ENCODE results near the gene LCN6. TPM values are rescaled to one million over a fixed set of nuclear protein-coding genes. Genes with fewer than 3 reads are reported as not detected.
A peak's percentile ranks its signal among the peaks of the same experiment; 100 is the strongest.

Gene LCN6
- polyA plus RNA-seq, 3 donors: not detected

DNA sequence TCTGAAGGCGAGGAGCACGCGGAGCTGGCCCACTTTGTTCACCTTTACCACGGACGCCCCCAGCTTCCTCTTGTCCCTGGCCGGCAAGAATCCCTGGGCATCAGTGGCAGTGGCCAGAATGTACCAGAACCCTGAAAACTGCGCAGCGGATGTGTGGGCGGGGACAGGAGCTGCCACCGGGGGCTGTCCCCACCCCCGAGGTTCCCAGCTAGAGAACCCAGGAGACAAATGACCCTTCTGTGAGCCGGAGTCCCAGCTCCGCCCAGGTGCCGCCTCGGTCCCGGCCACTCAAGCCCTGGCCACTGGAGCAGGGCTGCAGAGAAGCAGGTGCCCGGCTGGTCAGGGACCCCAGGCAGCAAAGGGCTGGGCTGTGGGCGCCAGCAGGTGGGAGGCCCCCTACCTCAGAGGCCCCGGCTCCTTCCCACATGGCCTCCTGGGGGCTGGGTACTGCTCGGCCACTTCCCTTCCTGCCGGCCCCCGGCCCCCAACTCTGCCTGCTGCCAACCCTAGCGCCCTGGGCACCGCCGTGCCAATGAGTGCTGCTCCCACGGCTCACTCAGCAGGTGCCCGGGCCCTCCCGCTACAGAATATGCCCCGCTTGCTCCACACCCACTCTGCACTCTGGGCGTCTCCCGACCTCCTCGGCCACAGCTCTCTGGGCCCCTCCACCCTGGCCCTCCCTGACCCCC lies 6.3 kb downstream of the LCN6 start:
- Histone ChIP-seq H3K4me1 (ENCODE audit: control insufficient read depth in 1 of 2, insufficient read depth in 2 of 2, low read length in 2 of 2) (no peaks in the 10 kb centered on the region), H4K20me1 (ENCODE audit: insufficient read depth, low read length) (no peaks in the 10 kb centered on the region), H3K79me2 (ENCODE audit: insufficient read depth, low read length) (no peaks in the 10 kb centered on the region), H3K4me2 (replicated peaks; ENCODE audit: extremely low read depth, low read length, poor library complexity, severe bottlenecking) (no peak overlapping the region), H3K27me3 (ENCODE audit: control insufficient read depth in 2 of 2, insufficient read depth in 2 of 2, low read length in 2 of 2) (peaks cover 5 to 24% of the 10 kb centered on the region in 2 donors), H3K4me3 (replicated peaks in 1 of 3; ENCODE audit: low read depth in 2 of 3, low read length in 3 of 3) (no peak overlapping the region), H3K9ac (ENCODE audit: insufficient read depth, low read length, poor library complexity, severe bottlenecking) (no peak overlapping the region), H2AFZ (ENCODE audit: insufficient read depth, low read depth, low read length, poor library complexity, severe bottlenecking) (no peak overlapping the region), H3K36me3 (replicated peaks in 1 of 2; ENCODE audit: control insufficient read depth in 1 of 2, insufficient read depth in 2 of 2, low read length in 2 of 2) (no peaks in the 10 kb centered on the region), H3K27ac (ENCODE audit: low read depth in 1 of 2, low read length in 2 of 2) (no peak overlapping the region), H3K9me3 (replicated peaks in 1 of 2; ENCODE audit: control insufficient read depth in 1 of 2, insufficient read depth in 1 of 2, low read length in 2 of 2) (no peaks in the 10 kb centered on the region)
- H3K4me3 Mint-ChIP-seq: peak overlapping the region in 1 of 2 donors; percentile 30
- no peak overlapping the region for H3K27ac Mint-ChIP-seq
- DNase-seq: no peak
- H3K27me3 Mint-ChIP-seq (ENCODE audit: low read depth in 3 of 3): peaks cover 16 to 47% (median 36%) of the 10 kb centered on the region in 3 donors
- no peak for TF ChIP-seq CTCF (IDR thresholded peaks at IDR 0.05)
- peaks cover 0 to 2% (median 0%) of the 10 kb centered on the region in 7 donors for H3K9me3 Mint-ChIP-seq
- no peaks in the 10 kb centered on the region for H3K36me3 Mint-ChIP-seq
- H3K4me1 Mint-ChIP-seq: no peaks in the 10 kb centered on the region
- intact Hi-C loops (cut with micrococcal nuclease): no loop called here
- 14% methylated on average over 29 of the region's 32 CpGs for WGBS (ENCODE audit: insufficient coverage)

- WGBS (ENCODE audit: insufficient coverage): 39% methylated on average over 22 of the region's 37 CpGs
- Histone ChIP-seq H3K9me3 (replicated peaks in 1 of 2; ENCODE audit: control insufficient read depth in 1 of 2, insufficient read depth in 1 of 2, low read length in 2 of 2) (no peaks in the 10 kb centered on the region), H3K4me3 (replicated peaks in 1 of 3; ENCODE audit: low read depth in 2 of 3, low read length in 3 of 3) (no peak overlapping the region), H3K36me3 (replicated peaks in 1 of 2; ENCODE audit: control insufficient read depth in 1 of 2, insufficient read depth in 2 of 2, low read length in 2 of 2) (no peaks in the 10 kb centered on the region), H3K27ac (ENCODE audit: low read depth in 1 of 2, low read length in 2 of 2) (no peak overlapping the region), H3K27me3 (ENCODE audit: control insufficient read depth in 2 of 2, insufficient read depth in 2 of 2, low read length in 2 of 2) (peaks cover 5 to 24% of the 10 kb centered on the region in 2 donors), H3K4me2 (replicated peaks; ENCODE audit: extremely low read depth, low read length, poor library complexity, severe bottlenecking) (no peak overlapping the region), H3K9ac (ENCODE audit: insufficient read depth, low read length, poor library complexity, severe bottlenecking) (no peak overlapping the region), H4K20me1 (ENCODE audit: insufficient read depth, low read length) (no peaks in the 10 kb centered on the region), H3K79me2 (ENCODE audit: insufficient read depth, low read length) (no peaks in the 10 kb centered on the region), H2AFZ (ENCODE audit: insufficient read depth, low read depth, low read length, poor library complexity, severe bottlenecking) (no peak overlapping the region), H3K4me1 (ENCODE audit: control insufficient read depth in 1 of 2, insufficient read depth in 2 of 2, low read length in 2 of 2) (no peaks in the 10 kb centered on the region)
- intact Hi-C loops (cut with micrococcal nuclease): no loop called here
- Mint-ChIP-seq H3K4me3 (peak overlapping the region; percentile 49 to 60), H3K27ac (peak overlapping the region in 1 of 7 donors; percentile 46), H3K27me3 (ENCODE audit: low read depth in 3 of 3) (peaks cover 16 to 47% (median 36%) of the 10 kb centered on the region in 3 donors), H3K9me3 (peaks cover 0 to 3% (median 0%) of the 10 kb centered on the region in 7 donors), H3K36me3 (no peaks in the 10 kb centered on the region), H3K4me1 (no peaks in the 10 kb centered on the region)
- no peak for TF ChIP-seq CTCF (IDR thresholded peaks at IDR 0.05)
- DNase-seq: no peak
Observed at GRCh38 chr9:136740971-136741882, 7.1 kb downstream of the LCN6 start.

All from CD14-positive monocyte (primary cell).